Psoas muscle (tissue), 8 donors: ENCODE measurements around the gene IL16. TPM values are rescaled to one million over a fixed set of nuclear protein-coding genes. Genes with fewer than 3 reads are reported as not detected.

Experiments
- ATAC-seq, 4 donors: fragments of 200-7000 bp; cut with Tn5 transposase; one replicate each; pipeline ENCODE4 v1.9.1; 2020; ENCODE audit warnings: moderate library complexity in 3 of 4, mild to moderate bottlenecking in 2 of 4
- DNase-seq, 2 donors: peaks; one replicate each; pipeline ENCODE4 v3.0.0-alpha.2; 2020
- H3K27ac ChIP-seq: fragments of 200-600 bp; one replicate; pipeline ENCODE4 v1.8.0; 2022
- H3K27me3 ChIP-seq, 3 donors: fragments of 200-600 bp in 1 of 3; one replicate each; pipeline versions ENCODE4 v1.6.1 to v1.8.0; 2013 to 2022; ENCODE audit warnings: low read length in 2 of 3, mild to moderate bottlenecking in 2 of 3, moderate library complexity in 1 of 3; ENCODE audit not compliant: insufficient read depth in 3 of 3
- H3K36me3 ChIP-seq, 2 donors: fragments of 200-600 bp in 1 of 2; one replicate each; pipeline versions ENCODE4 v1.6.1 to v1.8.0; 2013 to 2022; ENCODE audit warnings: low read depth in 1 of 2, mild to moderate bottlenecking in 1 of 2, moderate library complexity in 1 of 2; ENCODE audit not compliant: insufficient read depth in 1 of 2
- H3K4me1 ChIP-seq: fragments of 200-600 bp; one replicate; pipeline ENCODE4 v1.8.0; 2022
- H3K4me3 ChIP-seq: fragments of 200-600 bp; one replicate; pipeline ENCODE4 v1.8.0; 2022; ENCODE audit warnings: mild to moderate bottlenecking
- H3K9me3 ChIP-seq: fragments of 200-600 bp; one replicate; pipeline ENCODE4 v1.8.0; 2022
- WGBS, 3 donors: extraction: QIAGEN DNeasy Blood & Tissue Kit; methylation state at CpG; one replicate each; pipeline versions ENCODE4 v1.1.6 to v1.1.7; 2013; 5-methylcytosine and 5-hydroxymethylcytosine counted together
- intact Hi-C, 2 donors: fragments of 100-400 bp; cut with DNase I; formaldehyde crosslinking; loops; one replicate each; pipeline versions ENCODE4 v1.11.0 to v1.14.2; 2022
- polyA plus RNA-seq, 3 donors: library from polyadenylated mRNA; stranded (reverse); fragments of 200-250 nt; gene quantifications; one replicate each; pipeline ENCODE4 v1.2.3, GENCODE V29; 2013
- total RNA-seq, 4 donors: library from RNA; stranded (reverse); fragmentation: NEBNext Ultra II Directional in 2 of 4; extraction: Animal tissue kit (Norgen Biotek cat#: 25700) in 2 of 4; gene quantifications; one replicate each; pipeline versions ENCODE4 v1.2.1 to v1.2.4, GENCODE V29; 2021 to 2023
- TF ChIP-seq, protein P1 (sequence below): fragments of 200-600 bp; IDR thresholded peaks from one replicate; pipeline ENCODE4 v1.8.0; 2022; ENCODE audit warnings: antibody characterized with exemption
- donor health status: healthy with polysubstance abuse.
- donor health status: DM: no; HTN: no; CAD: no; lungs with moderate emphysema.
- donor health status: Bipolar disorder and iron deficiency.
- donor health status: healthy.
- donor health status: DM: yes; HTN: yes; CAD: no.
- donor health status: DM: no; HTN: no; CAD: no.
- donor health status: DM: no; HTN: no; CAD: no.
- donor health status: DM: yes; HTN: yes; CAD: no.

IL16 gene
- total and polyA plus RNA-seq, 7 donors, result 1.2 to 5.3 (median 2.4) TPM

GRCh38 chr15:81160312-81161159 is 36.1 kb upstream of the IL16 start:
- Histone ChIP-seq H3K4me3 (no peak overlapping the region), H3K4me1 (no peaks in the 10 kb centered on the region), H3K36me3 (no peaks in the 10 kb centered on the region), H3K9me3 (no peaks in the 10 kb centered on the region), H3K27me3 (no peaks in the 10 kb centered on the region), H3K27ac (peak overlapping the region; percentile 50)
- DNase-seq (peak; percentile 64 to 81), ATAC-seq (peak in 3 of 4 donors; percentile 47 to 77 (median 70))
- WGBS, 3 donors, result 20 to 27% (median 22%) methylated on average over 11 of the region's 11 CpGs
- TF ChIP-seq, protein P1, sequence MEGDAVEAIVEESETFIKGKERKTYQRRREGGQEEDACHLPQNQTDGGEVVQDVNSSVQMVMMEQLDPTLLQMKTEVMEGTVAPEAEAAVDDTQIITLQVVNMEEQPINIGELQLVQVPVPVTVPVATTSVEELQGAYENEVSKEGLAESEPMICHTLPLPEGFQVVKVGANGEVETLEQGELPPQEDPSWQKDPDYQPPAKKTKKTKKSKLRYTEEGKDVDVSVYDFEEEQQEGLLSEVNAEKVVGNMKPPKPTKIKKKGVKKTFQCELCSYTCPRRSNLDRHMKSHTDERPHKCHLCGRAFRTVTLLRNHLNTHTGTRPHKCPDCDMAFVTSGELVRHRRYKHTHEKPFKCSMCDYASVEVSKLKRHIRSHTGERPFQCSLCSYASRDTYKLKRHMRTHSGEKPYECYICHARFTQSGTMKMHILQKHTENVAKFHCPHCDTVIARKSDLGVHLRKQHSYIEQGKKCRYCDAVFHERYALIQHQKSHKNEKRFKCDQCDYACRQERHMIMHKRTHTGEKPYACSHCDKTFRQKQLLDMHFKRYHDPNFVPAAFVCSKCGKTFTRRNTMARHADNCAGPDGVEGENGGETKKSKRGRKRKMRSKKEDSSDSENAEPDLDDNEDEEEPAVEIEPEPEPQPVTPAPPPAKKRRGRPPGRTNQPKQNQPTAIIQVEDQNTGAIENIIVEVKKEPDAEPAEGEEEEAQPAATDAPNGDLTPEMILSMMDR, result no peak
- intact Hi-C loops, result no loop called here

GRCh38 chr15:81161160-81161673 is 35.5 kb upstream of the IL16 start:
- H3K36me3 ChIP-seq, result no peaks in the 10 kb centered on the region
- H3K4me1 ChIP-seq, result no peaks in the 10 kb centered on the region
- H3K4me3 ChIP-seq, result no peak overlapping the region
- TF ChIP-seq, protein P1, result no peak
- 34 to 49% (median 46%) methylated on average over 4 of the region's 4 CpGs for WGBS, 3 donors
- no peaks in the 10 kb centered on the region for H3K9me3 ChIP-seq
- DNase-seq, result no peak
- H3K27ac ChIP-seq, result peak overlapping the region; percentile 50
- H3K27me3 ChIP-seq, result no peaks in the 10 kb centered on the region
- intact Hi-C loops, result no loop called here
- ATAC-seq, result no peak

GRCh38 chr15:81161851-81162250 is 34.8 kb upstream of the IL16 start:
- TF ChIP-seq, protein P1, result no peak
- H3K9me3 ChIP-seq, result no peaks in the 10 kb centered on the region
- intact Hi-C loops, result no loop called here
- H3K36me3 ChIP-seq, result no peaks in the 10 kb centered on the region
- no peaks in the 10 kb centered on the region for H3K27me3 ChIP-seq
- no peaks in the 10 kb centered on the region for H3K4me1 ChIP-seq
- H3K4me3 ChIP-seq, result no peak overlapping the region
- ATAC-seq (no peak), DNase-seq (no peak)
- no peak overlapping the region for H3K27ac ChIP-seq
- 61 to 83% (median 69%) methylated on average over 7 of the region's 7 CpGs for WGBS, 3 donors

GRCh38 chr15:81163961-81164800 is 32.5 kb upstream of the IL16 start:
- DNase-seq (no peak), ATAC-seq (no peak)
- TF ChIP-seq, protein P1, result no peak
- intact Hi-C loops, result no loop called here
- Histone ChIP-seq H3K4me3 (no peak overlapping the region), H3K36me3 (no peaks in the 10 kb centered on the region), H3K27me3 (no peaks in the 10 kb centered on the region), H3K9me3 (no peaks in the 10 kb centered on the region), H3K27ac (no peak overlapping the region), H3K4me1 (no peaks in the 10 kb centered on the region)
- 81 to 88% (median 83%) methylated on average over 3 of the region's 3 CpGs for WGBS, 3 donors
